ENCODE results near the gene ZNF428.

DNA sequence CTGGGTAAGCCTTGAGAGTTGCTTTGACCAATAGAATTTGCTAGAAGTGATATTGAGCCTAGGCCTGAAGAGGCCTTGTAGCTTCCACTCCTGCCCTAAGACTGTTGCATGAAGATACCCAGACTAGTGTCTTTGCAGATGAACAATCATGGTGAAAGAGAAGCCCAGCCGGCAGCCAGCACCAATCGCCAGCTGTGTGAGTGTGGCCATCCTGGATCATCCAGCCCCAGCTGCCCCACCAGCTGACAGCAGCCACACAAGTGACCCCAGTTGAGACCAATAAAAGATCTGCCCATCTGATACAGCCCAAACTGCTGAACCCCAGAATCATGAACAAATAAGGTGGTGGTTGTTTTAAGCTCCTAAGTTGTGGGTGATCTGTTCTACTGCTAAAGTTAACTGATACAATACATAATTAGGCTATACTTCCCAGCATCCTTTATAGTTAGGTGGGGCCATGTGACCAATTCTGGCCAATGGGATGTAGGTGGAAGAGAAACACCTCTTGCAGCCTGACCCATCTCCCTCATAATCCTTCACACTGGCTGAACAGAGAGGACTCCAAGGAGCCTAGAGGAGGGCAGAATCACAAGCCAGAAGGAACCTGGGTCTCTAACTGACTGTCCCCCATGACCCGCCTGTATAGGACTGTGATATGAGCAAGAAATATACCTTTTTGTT, 9.4 kb upstream of the ZNF428 start:
- TF ChIP-seq CTCF (IDR thresholded peaks at IDR 0.05 in 2 of 3, conservative IDR thresholded peaks at IDR 0.05 in 1 of 3; ENCODE audit: borderline replicate concordance in 1 of 3, insufficient read depth in 1 of 3, low read depth in 2 of 3, low read length in 2 of 3) (no peak), POLR2A (IDR thresholded peaks at IDR 0.05; ENCODE audit: borderline replicate concordance, extremely low read depth, insufficient read depth, insufficient read length) (no peak), EZH2phosphoT487 (IDR thresholded peaks at IDR 0.05; ENCODE audit: borderline replicate concordance) (no peak), SP1 (IDR thresholded peaks at IDR 0.05; ENCODE audit: low read depth) (no peak), POLR2AphosphoS5 (IDR thresholded peaks at IDR 0.05; ENCODE audit: low read depth, low read length) (no peak), RAD21 (IDR thresholded peaks at IDR 0.05; ENCODE audit: low read depth) (no peak), ZNF274 (IDR thresholded peaks at IDR 0.05; ENCODE audit: low read depth, low read length) (no peak)

All from HCT116 (cell line).